SK-N-SH (cell line): ENCODE data around the gene PCDHA8. TPM values are rescaled to one million over a fixed set of nuclear protein-coding genes. Genes with fewer than 3 reads are reported as not detected.

Source experiments
- CTCF ChIA-PET: fragments of 300-600, 350-600 bp; formaldehyde crosslinking; extraction: SDS; loops from one replicate; lab custom pipeline; 2021; lab: Yijun Ruan, JAX
- POLR2A ChIA-PET: fragments of 350-600 bp; sonication (Branson Sonifier 250); formaldehyde crosslinking; extraction: SDS; loops from one replicate; lab custom pipeline; 2020; ENCODE audit warnings: antibody characterized with exemption, inconsistent platforms; lab: Yijun Ruan, JAX
- DNase-seq: peaks from one replicate; pipeline ENCODE4 v3.0.0; 2012
- H2AFZ ChIP-seq: fragments of 200-600 bp; sonication (generic); 2 replicates; pipeline ENCODE4 v1.8.1; 2016; ENCODE audit warnings: antibody characterized with exemption, mild to moderate bottlenecking, low read depth
- H3F3A ChIP-seq: fragments of 200-600 bp; sonication (generic); replicated peaks from 2 replicates; pipeline ENCODE3; 2016; ENCODE audit warnings: antibody characterized with exemption, mild to moderate bottlenecking; ENCODE audit not compliant: insufficient read depth
- H3K27ac ChIP-seq, 2 experiments: fragments of 200-500 bp in 1 of 2; fragments of 200-600 bp in 1 of 2; sonication (Bioruptor generic) in 1 of 2; sonication (generic), shearing (Covaris generic) in 1 of 2; 2 replicates each; pipeline versions ENCODE4 v1.5.1 to v1.6.1; 2014 to 2016; ENCODE audit warnings: low read depth in 2 of 2, inconsistent platforms in 1 of 2, low read length in 1 of 2, mild to moderate bottlenecking in 1 of 2, mixed read lengths in 1 of 2
- H3K27me3 ChIP-seq: fragments of 200-600 bp; sonication (generic), shearing (Covaris generic); 2 replicates; pipeline ENCODE4 v1.6.1; 2016; ENCODE audit warnings: mixed run types; ENCODE audit not compliant: insufficient read depth
- H3K36me3 ChIP-seq, 2 experiments: fragments of 200-500 bp in 1 of 2; fragments of 200-600 bp in 1 of 2; sonication (Bioruptor generic) in 1 of 2; sonication (generic) in 1 of 2; replicated peaks in 1 of 2; 2 replicates each; pipeline versions ENCODE3 to v1.5.1; 2014 to 2016; ENCODE audit warnings: low read length in 1 of 2, mild to moderate bottlenecking in 1 of 2; ENCODE audit not compliant: insufficient read depth in 2 of 2, control insufficient read depth in 1 of 2
- H3K4me1 ChIP-seq, 2 experiments: fragments of 200-500 bp in 1 of 2; fragments of 200-600 bp in 1 of 2; sonication (Bioruptor generic) in 1 of 2; sonication (generic), shearing (Covaris generic) in 1 of 2; 2 replicates each; pipeline versions ENCODE4 v1.5.1 to v1.6.1; 2014 to 2016; ENCODE audit warnings: low read depth in 1 of 2, low read length in 1 of 2, mixed run types in 1 of 2; ENCODE audit not compliant: insufficient read depth in 2 of 2, control insufficient read depth in 1 of 2
- H3K4me2 ChIP-seq: fragments of 200-600 bp; sonication (generic), shearing (Covaris generic); 2 replicates; pipeline ENCODE4 v1.6.1; 2017; ENCODE audit warnings: mixed run types
- H3K4me3 ChIP-seq, 2 experiments: fragments of 200-500 bp in 1 of 2; fragments of 200-600 bp in 1 of 2; sonication (Bioruptor generic) in 1 of 2; sonication (generic), shearing (Covaris generic) in 1 of 2; 2 replicates each; pipeline versions ENCODE4 v1.5.1 to v1.8.1; 2014 to 2016; ENCODE audit warnings: low read depth in 2 of 2, inconsistent platforms in 1 of 2, low read length in 1 of 2, mild to moderate bottlenecking in 1 of 2, mixed read lengths in 1 of 2, moderate library complexity in 1 of 2
- H3K79me2 ChIP-seq: fragments of 200-600 bp; sonication (generic); 2 replicates; pipeline ENCODE4 v1.8.1; 2017; ENCODE audit warnings: mild to moderate bottlenecking; ENCODE audit not compliant: insufficient read depth
- H3K9ac ChIP-seq: fragments of 200-600 bp; sonication (generic); 2 replicates; pipeline ENCODE4 v1.6.1; 2017; ENCODE audit warnings: mixed run types
- H3K9me2 ChIP-seq: fragments of 200-600 bp; sonication (generic); 2 replicates; pipeline ENCODE4 v1.6.1; 2017; ENCODE audit warnings: mixed run types
- H3K9me3 ChIP-seq: fragments of 200-600 bp; sonication (generic); 2 replicates; pipeline ENCODE4 v1.6.1; 2017; ENCODE audit warnings: mixed run types, mild to moderate bottlenecking, moderate library complexity
- H4K20me1 ChIP-seq: fragments of 200-600 bp; sonication (generic); 2 replicates; pipeline ENCODE4 v1.6.1; 2017; ENCODE audit warnings: mild to moderate bottlenecking, mixed run types; ENCODE audit not compliant: insufficient read depth
- ELF1 ChIP-seq: IDR thresholded peaks from 2 replicates; pipeline ENCODE4 v1.4.0; 2012
- EZH2phosphoT487 ChIP-seq: fragments of 200-600 bp; sonication (generic); IDR thresholded peaks from 2 replicates; pipeline ENCODE4 v1.6.1; 2017; ENCODE audit warnings: low read depth, mixed run types, mild to moderate bottlenecking, antibody characterized with exemption, moderate library complexity, borderline replicate concordance
- MEF2A ChIP-seq: IDR thresholded peaks from 2 replicates; pipeline ENCODE4 v1.4.0; 2012; ENCODE audit warnings: low read depth, borderline replicate concordance
- NFIC ChIP-seq: IDR thresholded peaks from 2 replicates; pipeline ENCODE4 v1.4.0; 2012; ENCODE audit warnings: borderline replicate concordance
- RAD21 ChIP-seq: IDR thresholded peaks from 2 replicates; pipeline ENCODE4 v1.6.1; 2012; ENCODE audit warnings: mild to moderate bottlenecking, low read length
- RXRA ChIP-seq: IDR thresholded peaks from 2 replicates; pipeline ENCODE4 v1.4.0; 2012; ENCODE audit warnings: low read depth, mild to moderate bottlenecking, borderline replicate concordance
- SMC3 ChIP-seq: IDR thresholded peaks from 2 replicates; pipeline ENCODE4 v1.6.1; 2012; ENCODE audit warnings: low read depth, low read length, improper control_type of control experiment
- TCF12 ChIP-seq: IDR thresholded peaks from 2 replicates; pipeline ENCODE4 v1.4.0; 2012
- TEAD4 ChIP-seq: IDR thresholded peaks from 2 replicates; pipeline ENCODE4 v1.4.0; 2012; ENCODE audit warnings: mild to moderate bottlenecking, borderline replicate concordance; ENCODE audit not compliant: insufficient read depth
- WGBS: methylation state at CpG from one replicate; pipeline ENCODE4 v1.1.6; 2017; ENCODE audit warnings: low lambda C conversion rate; 5-methylcytosine and 5-hydroxymethylcytosine counted together
- polyA plus RNA-seq, 3 experiments: library from polyadenylated mRNA; depleted of rRNA; stranded (reverse); fragments of >200 nt; gene quantifications; 2 replicates each; pipeline ENCODE4 v1.2.3, GENCODE V29; 2012
- TF ChIP-seq, protein P1 (sequence below): fragments of 150-350 bp; IDR thresholded peaks from 2 replicates; pipeline ENCODE4 v1.6.1; 2017; ENCODE audit warnings: antibody characterized with exemption, low read length, low read depth, borderline replicate concordance
- TF ChIP-seq, protein P2 (sequence below): IDR thresholded peaks from 2 replicates; pipeline ENCODE4; 2012
- TF ChIP-seq, protein P3 (sequence below): IDR thresholded peaks from 2 replicates; pipeline ENCODE4 v1.4.0; 2012; ENCODE audit warnings: low read depth, borderline replicate concordance

PCDHA8 gene
- polyA plus RNA-seq, 1 of the 3 experiments (the other 2 are of a cell fraction), result 0.54 TPM

DNA sequence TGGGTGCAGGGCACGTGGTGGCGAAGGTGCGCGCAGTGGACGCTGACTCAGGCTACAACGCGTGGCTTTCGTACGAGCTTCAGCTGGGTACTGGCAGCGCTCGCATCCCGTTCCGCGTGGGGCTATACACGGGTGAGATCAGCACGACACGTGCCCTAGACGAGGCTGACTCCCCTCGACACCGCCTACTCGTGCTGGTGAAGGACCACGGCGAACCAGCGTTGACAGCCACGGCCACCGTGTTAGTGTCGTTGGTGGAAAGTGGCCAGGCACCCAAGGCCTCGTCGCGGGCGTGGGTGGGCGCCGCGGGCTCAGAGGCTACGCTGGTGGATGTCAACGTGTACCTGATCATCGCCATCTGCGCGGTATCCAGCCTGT is 44.3 kb upstream of the PCDHA8 start:
- no peaks in the 10 kb centered on the region for H3K4me1 ChIP-seq
- ChIA-PET CTCF (interaction anchor here (2.0 kb wide), 1 partner anchor 11 kb away, joined by 6 read pairs; the partner anchor contains the start of gene PCDHA4), POLR2A (no interaction called here)
- H3K36me3 ChIP-seq, result no peaks in the 10 kb centered on the region
- DNase-seq, result no peak
- no peak overlapping the region for H3K27ac ChIP-seq
- 83% methylated on average over 36 of the region's 39 CpGs for WGBS
- no peaks in the 10 kb centered on the region for H3K27me3 ChIP-seq
- H3K9ac ChIP-seq, result no peak overlapping the region
- H2AFZ ChIP-seq, result no peak overlapping the region
- peak overlapping the region in 1 of 2 experiments; percentile 19; a peak in 1 of 4 replicates for H3K4me3 ChIP-seq
- TF ChIP-seq ELF1 (no peak), SMC3 (no peak), RAD21 (no peak)
- TF ChIP-seq, all 33 proteins: peak for 0
- H3F3A ChIP-seq, result no peaks in the 10 kb centered on the region
- H3K4me2 ChIP-seq, result no peak overlapping the region
- H3K9me3 ChIP-seq, result peaks cover 19% of the 10 kb centered on the region; the same call in 1 of the 2 replicates
- H3K79me2 ChIP-seq, result no peaks in the 10 kb centered on the region
- no peaks in the 10 kb centered on the region for H3K9me2 ChIP-seq
- H4K20me1 ChIP-seq, result no peaks in the 10 kb centered on the region

DNA sequence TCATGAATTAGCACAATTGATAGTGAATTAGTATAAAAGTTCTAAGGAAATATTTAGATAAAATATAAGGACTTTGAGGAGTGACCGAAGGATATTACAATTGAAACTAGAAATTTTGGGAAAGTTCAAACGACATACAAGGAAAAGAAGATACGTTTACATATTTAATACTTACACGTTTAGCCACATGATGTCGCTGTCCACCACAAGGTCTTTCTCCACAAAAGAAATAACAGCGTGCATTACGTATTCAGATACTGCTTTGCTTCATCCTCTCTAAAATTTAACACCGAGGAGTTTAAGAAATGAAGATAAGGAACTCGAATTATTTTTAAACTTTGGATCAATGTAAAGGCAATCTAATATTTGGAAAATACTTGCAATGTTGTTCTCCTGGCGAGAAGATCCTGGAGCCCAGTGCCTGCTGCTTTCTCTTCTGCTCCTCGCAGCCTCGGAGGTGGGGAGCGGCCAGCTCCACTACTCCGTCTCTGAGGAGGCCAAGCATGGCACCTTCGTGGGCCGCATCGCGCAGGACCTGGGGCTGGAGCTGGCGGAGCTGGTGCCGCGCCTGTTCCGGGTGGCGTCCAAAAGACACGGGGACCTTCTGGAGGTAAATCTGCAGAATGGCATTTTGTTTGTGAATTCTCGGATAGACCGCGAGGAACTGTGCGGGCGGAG is 40.0 kb upstream of the PCDHA8 start, which contains the start of gene PCDHA3:
TSS of gene PCDHA3 (plus strand) at position 242 of the 678 bp plus-strand sequence.
- 56% methylated on average over 27 of the region's 29 CpGs for WGBS
- no peaks in the 10 kb centered on the region for H3K36me3 ChIP-seq
- H4K20me1 ChIP-seq, result no peaks in the 10 kb centered on the region
- no peak for DNase-seq
- no peaks in the 10 kb centered on the region for H3K9me2 ChIP-seq
- no peaks in the 10 kb centered on the region for H3F3A ChIP-seq
- no peaks in the 10 kb centered on the region; a peak in 1 of 4 replicates for H3K4me1 ChIP-seq
- H3K9ac ChIP-seq, result no peak within 1 kb of the TSS
- H3K4me3 ChIP-seq, result no peak within 1 kb of the TSS; a peak in 1 of 4 replicates
- no peak within 1 kb of the TSS for H2AFZ ChIP-seq
- no peak within 1 kb of the TSS for H3K4me2 ChIP-seq
- no peak within 1 kb of the TSS for H3K27ac ChIP-seq
- ChIA-PET POLR2A (no interaction called here), CTCF (no interaction called here)
- H3K79me2 ChIP-seq, result no peaks in the 10 kb centered on the region
- H3K9me3 ChIP-seq, result peaks cover 19% of the 10 kb centered on the region; the same call in 1 of the 2 replicates
- H3K27me3 ChIP-seq, result no peaks in the 10 kb centered on the region
- TF ChIP-seq RXRA (no peak), TCF12 (no peak), NFIC (no peak)
- TF ChIP-seq, protein P1, sequence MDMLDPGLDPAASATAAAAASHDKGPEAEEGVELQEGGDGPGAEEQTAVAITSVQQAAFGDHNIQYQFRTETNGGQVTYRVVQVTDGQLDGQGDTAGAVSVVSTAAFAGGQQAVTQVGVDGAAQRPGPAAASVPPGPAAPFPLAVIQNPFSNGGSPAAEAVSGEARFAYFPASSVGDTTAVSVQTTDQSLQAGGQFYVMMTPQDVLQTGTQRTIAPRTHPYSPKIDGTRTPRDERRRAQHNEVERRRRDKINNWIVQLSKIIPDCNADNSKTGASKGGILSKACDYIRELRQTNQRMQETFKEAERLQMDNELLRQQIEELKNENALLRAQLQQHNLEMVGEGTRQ, result no peak

DNA sequence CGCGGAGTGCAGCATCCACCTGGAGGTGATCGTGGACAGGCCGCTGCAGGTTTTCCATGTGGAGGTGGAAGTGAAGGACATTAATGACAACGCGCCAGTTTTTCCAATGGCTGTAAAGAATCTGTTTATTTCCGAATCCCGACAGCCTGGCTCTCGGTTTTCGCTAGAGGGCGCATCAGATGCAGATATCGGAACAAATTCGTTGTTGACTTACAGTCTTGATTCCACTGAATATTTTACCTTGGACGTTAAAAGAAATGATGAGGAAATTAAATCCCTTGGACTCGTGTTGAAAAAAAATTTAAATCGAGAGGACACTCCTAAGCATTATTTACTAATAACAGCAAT is 39.5 kb upstream of the PCDHA8 start:
- Histone ChIP-seq H3K4me3 (no peak overlapping the region; a peak in 1 of 4 replicates), H3K27me3 (no peaks in the 10 kb centered on the region), H3K27ac (no peak overlapping the region), H4K20me1 (no peaks in the 10 kb centered on the region), H3K79me2 (no peaks in the 10 kb centered on the region), H3K4me1 (no peaks in the 10 kb centered on the region; a peak in 1 of 4 replicates), H3K4me2 (no peak overlapping the region), H3K9me3 (peaks cover 19% of the 10 kb centered on the region; the same call in 1 of the 2 replicates), H3K9me2 (no peaks in the 10 kb centered on the region), H3K36me3 (no peaks in the 10 kb centered on the region), H3F3A (no peaks in the 10 kb centered on the region), H2AFZ (no peak overlapping the region), H3K9ac (no peak overlapping the region)
- ChIA-PET POLR2A (no interaction called here), CTCF (no interaction called here)
- DNase-seq, result no peak
- TF ChIP-seq, protein P2, sequence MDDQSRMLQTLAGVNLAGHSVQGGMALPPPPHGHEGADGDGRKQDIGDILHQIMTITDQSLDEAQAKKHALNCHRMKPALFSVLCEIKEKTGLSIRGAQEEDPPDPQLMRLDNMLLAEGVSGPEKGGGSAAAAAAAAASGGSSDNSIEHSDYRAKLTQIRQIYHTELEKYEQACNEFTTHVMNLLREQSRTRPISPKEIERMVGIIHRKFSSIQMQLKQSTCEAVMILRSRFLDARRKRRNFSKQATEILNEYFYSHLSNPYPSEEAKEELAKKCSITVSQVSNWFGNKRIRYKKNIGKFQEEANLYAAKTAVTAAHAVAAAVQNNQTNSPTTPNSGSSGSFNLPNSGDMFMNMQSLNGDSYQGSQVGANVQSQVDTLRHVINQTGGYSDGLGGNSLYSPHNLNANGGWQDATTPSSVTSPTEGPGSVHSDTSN, result no peak
- TF ChIP-seq TCF12, result no peak
- TF ChIP-seq, protein P1, result no peak
- no peak for TF ChIP-seq EZH2phosphoT487
- no peak for TF ChIP-seq TEAD4
- TF ChIP-seq, protein P3, sequence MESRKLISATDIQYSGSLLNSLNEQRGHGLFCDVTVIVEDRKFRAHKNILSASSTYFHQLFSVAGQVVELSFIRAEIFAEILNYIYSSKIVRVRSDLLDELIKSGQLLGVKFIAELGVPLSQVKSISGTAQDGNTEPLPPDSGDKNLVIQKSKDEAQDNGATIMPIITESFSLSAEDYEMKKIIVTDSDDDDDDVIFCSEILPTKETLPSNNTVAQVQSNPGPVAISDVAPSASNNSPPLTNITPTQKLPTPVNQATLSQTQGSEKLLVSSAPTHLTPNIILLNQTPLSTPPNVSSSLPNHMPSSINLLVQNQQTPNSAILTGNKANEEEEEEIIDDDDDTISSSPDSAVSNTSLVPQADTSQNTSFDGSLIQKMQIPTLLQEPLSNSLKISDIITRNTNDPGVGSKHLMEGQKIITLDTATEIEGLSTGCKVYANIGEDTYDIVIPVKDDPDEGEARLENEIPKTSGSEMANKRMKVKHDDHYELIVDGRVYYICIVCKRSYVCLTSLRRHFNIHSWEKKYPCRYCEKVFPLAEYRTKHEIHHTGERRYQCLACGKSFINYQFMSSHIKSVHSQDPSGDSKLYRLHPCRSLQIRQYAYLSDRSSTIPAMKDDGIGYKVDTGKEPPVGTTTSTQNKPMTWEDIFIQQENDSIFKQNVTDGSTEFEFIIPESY, result no peak
- TF ChIP-seq MEF2A, result no peak
- 67% methylated on average over 16 of the region's 16 CpGs for WGBS
